HCT116 (cell line): ENCODE measurements around the gene TMEM154. TPM values are rescaled to one million over a fixed set of nuclear protein-coding genes. Genes with fewer than 3 reads are reported as not detected.

ENCODE experiments used
- ATAC-seq: fragments of 200-7000 bp; cut with Tn5 transposase; 2 replicates; pipeline ENCODE4 v1.9.1; 2020; ENCODE audit warnings: mild to moderate bottlenecking, moderate library complexity
- BruUV-seq: library from RNA; stranded (reverse); fragments of 400-500 nt; replicated peaks from 2 replicates; lab custom pipeline; 2021; lab: Mats Ljungman, UMichigan
- CTCF ChIA-PET: fragments of 300-600 bp; sonication (Branson Sonifier 250); formaldehyde crosslinking; loops from one replicate; lab custom pipeline; 2021; ENCODE audit warnings: antibody characterized with exemption; lab: Charles Lee
- POLR2A ChIA-PET: fragments of 300-600, 350-600 bp; sonication (Branson Sonifier 250); formaldehyde crosslinking; loops from one replicate; lab custom pipeline; 2021; ENCODE audit warnings: antibody characterized with exemption; lab: Charles Lee
- RAD21 ChIA-PET, 2 experiments: fragments of 300-600 bp; sonication (Branson Sonifier 250); formaldehyde crosslinking; loops; one replicate each; lab custom pipeline; 2023; ENCODE audit warnings: low total read pairs in 2 of 2; ENCODE audit not compliant: uncharacterized antibody in 2 of 2, unreplicated experiment in 2 of 2, low non-redundant PET in 1 of 2; lab: Charles Lee
- DNase-seq: peaks from one replicate; pipeline ENCODE4 v3.0.0-alpha.2; 2010; ENCODE audit warnings: low read depth, low spot score
- H2AFZ ChIP-seq: fragments of 200-600 bp; shearing (Covaris generic), sonication (generic); 2 replicates; pipeline ENCODE4 v1.6.1; 2017; ENCODE audit warnings: low read depth, mixed run types, mixed read lengths, antibody characterized with exemption, low read length; ENCODE audit not compliant: poor library complexity, severe bottlenecking
- H3K27ac ChIP-seq: 2 replicates; pipeline ENCODE4 v1.5.1; 2012; ENCODE audit warnings: low read depth, low read length
- H3K27me3 ChIP-seq: fragments of 200-600 bp; sonication (generic); 2 replicates; pipeline ENCODE4 v1.6.1; 2016; ENCODE audit warnings: mixed run types, low read length, mixed read lengths; ENCODE audit not compliant: insufficient read depth
- H3K36me3 ChIP-seq, 2 experiments: fragments of 200-500 bp in 1 of 2; fragments of 200-600 bp in 1 of 2; sonication (Bioruptor generic) in 1 of 2; sonication (generic) in 1 of 2; 2 replicates each; pipeline versions ENCODE4 v1.5.1 to v1.6.1; 2014 to 2016; ENCODE audit warnings: low read length in 2 of 2, inconsistent platforms in 1 of 2, mixed read lengths in 1 of 2, mixed run types in 1 of 2; ENCODE audit not compliant: insufficient read depth in 2 of 2, control insufficient read depth in 1 of 2
- H3K4me1 ChIP-seq, 2 experiments: fragments of 200-600 bp in 1 of 2; sonication (generic) in 1 of 2; 2 replicates each; pipeline versions ENCODE4 v1.5.1 to v1.6.1; 2012 to 2017; ENCODE audit warnings: low read length in 2 of 2, inconsistent platforms in 1 of 2, mild to moderate bottlenecking in 1 of 2, mixed read lengths in 1 of 2, mixed run types in 1 of 2, moderate library complexity in 1 of 2; ENCODE audit not compliant: insufficient read depth in 2 of 2, control insufficient read depth in 1 of 2
- H3K4me2 ChIP-seq: fragments of 200-600 bp; sonication (generic); 2 replicates; pipeline ENCODE4 v1.6.1; 2017; ENCODE audit warnings: mixed run types, low read length, mixed read lengths
- H3K4me3 ChIP-seq, 2 experiments: fragments of 200-600 bp in 1 of 2; sonication (generic) in 1 of 2; replicated peaks in 1 of 2; 2 replicates each; pipeline ENCODE4 v1.5.1; 2011 to 2016; ENCODE audit warnings: low read length in 2 of 2, control low read depth in 1 of 2, low read depth in 1 of 2, mild to moderate bottlenecking in 1 of 2, mixed read lengths in 1 of 2, mixed run types in 1 of 2
- H3K79me2 ChIP-seq: fragments of 200-600 bp; sonication (generic); 2 replicates; pipeline ENCODE4 v1.6.1; 2017; ENCODE audit warnings: mild to moderate bottlenecking, mixed run types, low read length, moderate library complexity, mixed read lengths; ENCODE audit not compliant: insufficient read depth
- H3K9ac ChIP-seq: fragments of 200-600 bp; sonication (generic); 2 replicates; pipeline ENCODE4 v1.6.1; 2016; ENCODE audit warnings: low read length, mixed read lengths
- H3K9me2 ChIP-seq: fragments of 200-600 bp; sonication (generic), shearing (Covaris generic); 2 replicates; pipeline ENCODE4 v1.6.1; 2017; ENCODE audit warnings: mixed run types, mild to moderate bottlenecking, moderate library complexity; ENCODE audit not compliant: insufficient read depth
- H3K9me3 ChIP-seq, 2 experiments: fragments of 200-500 bp in 1 of 2; fragments of 200-600 bp in 1 of 2; sonication (Bioruptor generic) in 1 of 2; sonication (generic) in 1 of 2; 2 replicates each; pipeline ENCODE4 v1.6.1; 2014 to 2017; ENCODE audit warnings: low read length in 2 of 2, mixed read lengths in 2 of 2, inconsistent platforms in 1 of 2, low read depth in 1 of 2, mild to moderate bottlenecking in 1 of 2, mixed run types in 1 of 2, moderate library complexity in 1 of 2; ENCODE audit not compliant: control insufficient read depth in 1 of 2, insufficient read depth in 1 of 2
- H4K20me1 ChIP-seq: fragments of 200-600 bp; sonication (generic), shearing (Covaris generic); 2 replicates; pipeline ENCODE4 v1.6.1; 2017; ENCODE audit warnings: mixed run types, mild to moderate bottlenecking, moderate library complexity; ENCODE audit not compliant: insufficient read depth
- ATF3 ChIP-seq: IDR thresholded peaks from 2 replicates; pipeline ENCODE4 v1.6.1; 2012
- CBX3 ChIP-seq: IDR thresholded peaks from 2 replicates; pipeline ENCODE4 v1.6.1; 2012; ENCODE audit warnings: low read depth
- CEBPB ChIP-seq: IDR thresholded peaks from 2 replicates; pipeline ENCODE4 v1.6.1; 2012; ENCODE audit warnings: low read depth
- ELF1 ChIP-seq: IDR thresholded peaks from 2 replicates; pipeline ENCODE4 v1.6.1; 2012; ENCODE audit warnings: low read depth, borderline replicate concordance
- EZH2 ChIP-seq: fragments of 200-600 bp; sonication (generic); IDR thresholded peaks from 2 replicates; pipeline ENCODE4 v1.6.1; 2017; ENCODE audit warnings: antibody characterized with exemption, mixed run types
- EZH2phosphoT487 ChIP-seq: fragments of 200-600 bp; IDR thresholded peaks from 2 replicates; pipeline ENCODE4 v1.6.1; 2018; ENCODE audit warnings: antibody characterized with exemption, borderline replicate concordance
- FOSL1 ChIP-seq: IDR thresholded peaks from 2 replicates; pipeline ENCODE4 v1.6.1; 2012; ENCODE audit warnings: low read depth
- MAX ChIP-seq: IDR thresholded peaks from 2 replicates; pipeline ENCODE4 v1.6.1; 2012
- POLR2A ChIP-seq: IDR thresholded peaks from 2 replicates; pipeline ENCODE4 v1.7.0; 2011; ENCODE audit warnings: borderline replicate concordance; ENCODE audit not compliant: insufficient read depth, insufficient read length; ENCODE audit errors: extremely low read depth
- RAD21 ChIP-seq: IDR thresholded peaks from 2 replicates; pipeline ENCODE4 v1.6.1; 2012; ENCODE audit warnings: low read depth, mild to moderate bottlenecking
- REST ChIP-seq: IDR thresholded peaks from 2 replicates; pipeline ENCODE4 v1.6.1; 2012; ENCODE audit warnings: low read depth
- SP1 ChIP-seq: IDR thresholded peaks from 2 replicates; pipeline ENCODE4 v1.6.1; 2012; ENCODE audit warnings: low read depth
- SRF ChIP-seq: IDR thresholded peaks from 2 replicates; pipeline ENCODE4 v1.6.1; 2012; ENCODE audit warnings: low read depth
- TCF7L2 ChIP-seq: IDR thresholded peaks from 2 replicates; pipeline ENCODE4 v1.7.0; 2011; ENCODE audit warnings: borderline replicate concordance, inconsistent platforms; ENCODE audit not compliant: insufficient read depth, insufficient read length; ENCODE audit errors: extremely low read depth
- ZBTB33 ChIP-seq: IDR thresholded peaks from 2 replicates; pipeline ENCODE4 v1.6.1; 2011; ENCODE audit warnings: mild to moderate bottlenecking, low read length, moderate library complexity; ENCODE audit not compliant: insufficient replicate concordance; ENCODE audit errors: extremely low read depth
- ZFX ChIP-seq: fragments of 450-650 bp; IDR thresholded peaks from 2 replicates; pipeline ENCODE4 v1.6.1; 2017
- ZNF274 ChIP-seq: fragments of 200-500 bp; sonication (Bioruptor generic); IDR thresholded peaks from 2 replicates; pipeline ENCODE4 v1.6.1; 2014; ENCODE audit warnings: mild to moderate bottlenecking, low read depth, low read length, inconsistent platforms
- intact Hi-C: fragments of 100-400 bp; cut with micrococcal nuclease; formaldehyde crosslinking; loops from 2 replicates; pipeline ENCODE4 v1.10.0; 2022
- total RNA-seq: library from RNA; stranded (reverse); gene quantifications from one replicate; pipeline ENCODE4 v1.2.1, GENCODE V29; 2021; ENCODE audit not compliant: unreplicated experiment

The TMEM154 gene
- total RNA-seq, 1 experiment from 2014 or later: 2.4 TPM

- no peak for TF ChIP-seq ZBTB33
- TF ChIP-seq RAD21: no peak
These were observed 20.4 kb upstream of the TMEM154 start (continued) for GRCh38 chr4:152700151-152700550.

- no peak for TF ChIP-seq POLR2A
- TF ChIP-seq SP1: no peak
- no peak for TF ChIP-seq SRF
- no peak for TF ChIP-seq ZNF274
- no peak for TF ChIP-seq ZFX
- no peak for TF ChIP-seq REST
- TF ChIP-seq MAX: no peak
- no peak for TF ChIP-seq EZH2
- no peak for TF ChIP-seq CBX3
- no peak for TF ChIP-seq EZH2phosphoT487
- TF ChIP-seq ELF1: no peak
- no peak for TF ChIP-seq ZBTB33
- TF ChIP-seq FOSL1: no peak
- no peak for TF ChIP-seq CEBPB
- no peak for TF ChIP-seq TCF7L2
- TF ChIP-seq ATF3: no peak
- TF ChIP-seq, all 23 proteins: peak for 0
- Histone ChIP-seq H3K27me3 (no peaks in the 10 kb centered on the region), H3K36me3 (no peaks in the 10 kb centered on the region), H3K27ac (no peak overlapping the region), H3K9me3 (no peaks in the 10 kb centered on the region; a peak in 1 of 4 replicates), H2AFZ (no peak overlapping the region), H3K9ac (no peak overlapping the region), H3K4me1 (peaks cover 0 to 13% of the 10 kb centered on the region in 2 experiments; a peak in 2 of 4 replicates), H3K4me3 (no peak overlapping the region), H4K20me1 (no peaks in the 10 kb centered on the region), H3K4me2 (no peak overlapping the region), H3K9me2 (no peaks in the 10 kb centered on the region), H3K79me2 (no peaks in the 10 kb centered on the region)
- RAD21 ChIA-PET: no interaction called here
- POLR2A ChIA-PET: interaction anchor here (0.6 kb wide), 1 partner anchor 228 kb away, joined by 3 read pairs; no protein-coding TSS in a partner anchor
- ATAC-seq (no peak), DNase-seq (no peak)
- no TSS peak for BruUV-seq
- CTCF ChIA-PET: no interaction called here
- intact Hi-C loops: no loop called here
These were observed 19.5 kb upstream of the TMEM154 start for GRCh38 chr4:152699313-152699712.
